Measurements from ENCODE around the gene S100A3. TPM values are rescaled to one million over a fixed set of nuclear protein-coding genes. Genes with fewer than 3 reads are reported as not detected.

S100A3 gene
- total RNA-seq, 1 experiment from 2014 or later = 0.33 TPM

- TF ChIP-seq, protein P1, sequence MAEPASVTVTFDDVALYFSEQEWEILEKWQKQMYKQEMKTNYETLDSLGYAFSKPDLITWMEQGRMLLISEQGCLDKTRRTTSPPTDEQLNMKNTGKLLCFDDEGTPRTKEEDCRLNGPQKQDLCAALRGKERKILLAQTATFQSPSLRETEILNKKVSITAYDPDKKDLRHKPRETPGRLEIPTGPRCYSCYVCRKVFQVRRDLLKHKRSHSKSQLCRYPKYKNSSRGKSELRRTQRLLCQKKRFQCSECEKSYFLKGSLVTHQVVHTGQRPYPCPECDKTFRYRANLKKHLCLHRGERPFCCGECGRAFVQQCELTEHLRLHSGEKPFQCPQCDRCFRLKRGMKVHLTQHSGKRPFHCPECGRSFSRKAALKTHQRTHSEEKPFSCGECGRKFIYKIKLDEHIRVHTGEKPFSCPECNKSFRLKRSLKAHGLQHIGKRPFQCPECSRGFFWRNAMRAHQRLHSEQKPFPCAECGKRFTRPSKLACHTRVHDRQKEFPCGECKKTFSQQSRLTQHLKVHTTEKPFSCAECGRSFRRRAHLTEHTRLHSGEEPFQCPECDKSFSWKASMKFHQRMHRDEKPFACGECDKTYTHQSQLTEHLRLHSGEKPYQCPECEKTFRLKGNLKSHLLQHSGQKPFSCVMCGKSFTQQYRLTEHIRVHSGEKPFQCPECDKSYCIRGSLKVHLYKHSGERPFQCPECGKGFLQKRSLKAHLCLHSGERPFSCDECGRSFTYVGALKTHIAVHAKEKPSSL (CRISPR knock-in tag; conservative IDR thresholded peaks at IDR 0.05) = no peak
- TF ChIP-seq, protein P2, sequence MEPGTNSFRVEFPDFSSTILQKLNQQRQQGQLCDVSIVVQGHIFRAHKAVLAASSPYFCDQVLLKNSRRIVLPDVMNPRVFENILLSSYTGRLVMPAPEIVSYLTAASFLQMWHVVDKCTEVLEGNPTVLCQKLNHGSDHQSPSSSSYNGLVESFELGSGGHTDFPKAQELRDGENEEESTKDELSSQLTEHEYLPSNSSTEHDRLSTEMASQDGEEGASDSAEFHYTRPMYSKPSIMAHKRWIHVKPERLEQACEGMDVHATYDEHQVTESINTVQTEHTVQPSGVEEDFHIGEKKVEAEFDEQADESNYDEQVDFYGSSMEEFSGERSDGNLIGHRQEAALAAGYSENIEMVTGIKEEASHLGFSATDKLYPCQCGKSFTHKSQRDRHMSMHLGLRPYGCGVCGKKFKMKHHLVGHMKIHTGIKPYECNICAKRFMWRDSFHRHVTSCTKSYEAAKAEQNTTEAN (CRISPR knock-in tag; IDR thresholded peaks at IDR 0.05) = no peak
- TF ChIP-seq CREM (CRISPR knock-in tag; IDR thresholded peaks at IDR 0.05) = no peak
- no peak for TF ChIP-seq FOXJ3 (CRISPR knock-in tag; IDR thresholded peaks at IDR 0.05; ENCODE audit: borderline replicate concordance)
Observed at GRCh38 chr1:153506386-153506785, 42.7 kb downstream of the S100A3 start (continued).

GRCh38 chr1:153505576-153505975, 43.5 kb downstream of the S100A3 start:
- ChIA-PET POLR2A (no interaction called here), CTCF (interaction anchor here (1.6 kb wide), 1 partner anchor 152 kb away, joined by 7 read pairs; no protein-coding TSS in a partner anchor)
- Mint-ChIP-seq H3K4me3 (no peak overlapping the region), H3K9me3 (no peaks in the 10 kb centered on the region), H3K27me3 (ENCODE audit: low read depth) (no peaks in the 10 kb centered on the region; the same call in 1 of the 2 replicates), H3K27ac (no peak overlapping the region), H3K36me3 (no peaks in the 10 kb centered on the region), H3K4me1 (no peaks in the 10 kb centered on the region)
- ATAC-seq (no peak), DNase-seq (ENCODE audit: low spot score) (no peak)
- TF ChIP-seq TP53 (CRISPR knock-in tag; IDR thresholded peaks at IDR 0.05) (no peak), ATF1 (CRISPR knock-in tag; IDR thresholded peaks at IDR 0.05) (no peak), MXD4 (CRISPR knock-in tag; IDR thresholded peaks at IDR 0.05; ENCODE audit: borderline replicate concordance) (no peak), SMAD3 (CRISPR knock-in tag; IDR thresholded peaks at IDR 0.05; ENCODE audit: borderline replicate concordance) (no peak), SMAD4 (CRISPR knock-in tag; IDR thresholded peaks at IDR 0.05) (no peak)
- TF ChIP-seq, protein P3, sequence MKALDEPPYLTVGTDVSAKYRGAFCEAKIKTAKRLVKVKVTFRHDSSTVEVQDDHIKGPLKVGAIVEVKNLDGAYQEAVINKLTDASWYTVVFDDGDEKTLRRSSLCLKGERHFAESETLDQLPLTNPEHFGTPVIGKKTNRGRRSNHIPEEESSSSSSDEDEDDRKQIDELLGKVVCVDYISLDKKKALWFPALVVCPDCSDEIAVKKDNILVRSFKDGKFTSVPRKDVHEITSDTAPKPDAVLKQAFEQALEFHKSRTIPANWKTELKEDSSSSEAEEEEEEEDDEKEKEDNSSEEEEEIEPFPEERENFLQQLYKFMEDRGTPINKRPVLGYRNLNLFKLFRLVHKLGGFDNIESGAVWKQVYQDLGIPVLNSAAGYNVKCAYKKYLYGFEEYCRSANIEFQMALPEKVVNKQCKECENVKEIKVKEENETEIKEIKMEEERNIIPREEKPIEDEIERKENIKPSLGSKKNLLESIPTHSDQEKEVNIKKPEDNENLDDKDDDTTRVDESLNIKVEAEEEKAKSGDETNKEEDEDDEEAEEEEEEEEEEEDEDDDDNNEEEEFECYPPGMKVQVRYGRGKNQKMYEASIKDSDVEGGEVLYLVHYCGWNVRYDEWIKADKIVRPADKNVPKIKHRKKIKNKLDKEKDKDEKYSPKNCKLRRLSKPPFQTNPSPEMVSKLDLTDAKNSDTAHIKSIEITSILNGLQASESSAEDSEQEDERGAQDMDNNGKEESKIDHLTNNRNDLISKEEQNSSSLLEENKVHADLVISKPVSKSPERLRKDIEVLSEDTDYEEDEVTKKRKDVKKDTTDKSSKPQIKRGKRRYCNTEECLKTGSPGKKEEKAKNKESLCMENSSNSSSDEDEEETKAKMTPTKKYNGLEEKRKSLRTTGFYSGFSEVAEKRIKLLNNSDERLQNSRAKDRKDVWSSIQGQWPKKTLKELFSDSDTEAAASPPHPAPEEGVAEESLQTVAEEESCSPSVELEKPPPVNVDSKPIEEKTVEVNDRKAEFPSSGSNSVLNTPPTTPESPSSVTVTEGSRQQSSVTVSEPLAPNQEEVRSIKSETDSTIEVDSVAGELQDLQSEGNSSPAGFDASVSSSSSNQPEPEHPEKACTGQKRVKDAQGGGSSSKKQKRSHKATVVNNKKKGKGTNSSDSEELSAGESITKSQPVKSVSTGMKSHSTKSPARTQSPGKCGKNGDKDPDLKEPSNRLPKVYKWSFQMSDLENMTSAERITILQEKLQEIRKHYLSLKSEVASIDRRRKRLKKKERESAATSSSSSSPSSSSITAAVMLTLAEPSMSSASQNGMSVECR (CRISPR knock-in tag; IDR thresholded peaks at IDR 0.05; ENCODE audit: borderline replicate concordance) = no peak
- TF ChIP-seq, protein P4, sequence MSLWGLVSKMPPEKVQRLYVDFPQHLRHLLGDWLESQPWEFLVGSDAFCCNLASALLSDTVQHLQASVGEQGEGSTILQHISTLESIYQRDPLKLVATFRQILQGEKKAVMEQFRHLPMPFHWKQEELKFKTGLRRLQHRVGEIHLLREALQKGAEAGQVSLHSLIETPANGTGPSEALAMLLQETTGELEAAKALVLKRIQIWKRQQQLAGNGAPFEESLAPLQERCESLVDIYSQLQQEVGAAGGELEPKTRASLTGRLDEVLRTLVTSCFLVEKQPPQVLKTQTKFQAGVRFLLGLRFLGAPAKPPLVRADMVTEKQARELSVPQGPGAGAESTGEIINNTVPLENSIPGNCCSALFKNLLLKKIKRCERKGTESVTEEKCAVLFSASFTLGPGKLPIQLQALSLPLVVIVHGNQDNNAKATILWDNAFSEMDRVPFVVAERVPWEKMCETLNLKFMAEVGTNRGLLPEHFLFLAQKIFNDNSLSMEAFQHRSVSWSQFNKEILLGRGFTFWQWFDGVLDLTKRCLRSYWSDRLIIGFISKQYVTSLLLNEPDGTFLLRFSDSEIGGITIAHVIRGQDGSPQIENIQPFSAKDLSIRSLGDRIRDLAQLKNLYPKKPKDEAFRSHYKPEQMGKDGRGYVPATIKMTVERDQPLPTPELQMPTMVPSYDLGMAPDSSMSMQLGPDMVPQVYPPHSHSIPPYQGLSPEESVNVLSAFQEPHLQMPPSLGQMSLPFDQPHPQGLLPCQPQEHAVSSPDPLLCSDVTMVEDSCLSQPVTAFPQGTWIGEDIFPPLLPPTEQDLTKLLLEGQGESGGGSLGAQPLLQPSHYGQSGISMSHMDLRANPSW (CRISPR knock-in tag; conservative IDR thresholded peaks at IDR 0.05; ENCODE audit: low read depth) = no peak
- TF ChIP-seq, protein P1 (CRISPR knock-in tag; conservative IDR thresholded peaks at IDR 0.05) = no peak
